Central memory CD4-positive, alpha-beta T cell (primary cell): ENCODE data around the gene PRSS2.

Source experiments
- DNase-seq: peaks from one replicate; pipeline ENCODE4 v3.0.0; 2022

The PRSS2 gene

GRCh38 chr7:142787783-142788182 is 17.0 kb downstream of the PRSS2 start:
- DNase-seq, result no peak

- DNase-seq, result no peak
These were observed 17.8 kb downstream of the PRSS2 start for GRCh38 chr7:142788303-142789289.

GRCh38 chr7:142789441-142789840 is 18.7 kb downstream of the PRSS2 start:
- DNase-seq, result no peak

GRCh38 chr7:142790056-142790455 is 19.3 kb downstream of the PRSS2 start:
- no peak for DNase-seq

GRCh38 chr7:142790555-142790954 is 19.8 kb downstream of the PRSS2 start:
- DNase-seq, result no peak

- DNase-seq, result no peak
These were observed 20.7 kb downstream of the PRSS2 start for GRCh38 chr7:142791502-142791901.

- DNase-seq, result no peak
These were observed 21.4 kb downstream of the PRSS2 start for GRCh38 chr7:142792129-142792528.

GRCh38 chr7:142792593-142792992 is 21.8 kb downstream of the PRSS2 start:
- DNase-seq, result no peak

- no peak for DNase-seq
These were observed 22.4 kb downstream of the PRSS2 start for GRCh38 chr7:142793156-142793555.

- peak; percentile 68 for DNase-seq
These were observed 24.6 kb downstream of the PRSS2 start for GRCh38 chr7:142795339-142795863.

- DNase-seq, result no peak
These were observed 25.3 kb downstream of the PRSS2 start for GRCh38 chr7:142796001-142796500.

GRCh38 chr7:142796501-142797390 is 26.0 kb downstream of the PRSS2 start:
- no peak for DNase-seq

- DNase-seq, result no peak
These were observed 26.9 kb downstream of the PRSS2 start for GRCh38 chr7:142797391-142798377.

GRCh38 chr7:142798451-142799436 is 28.0 kb downstream of the PRSS2 start:
- peak; percentile 48 for DNase-seq

- DNase-seq, result no peak
These were observed 28.7 kb downstream of the PRSS2 start for GRCh38 chr7:142799437-142799835.

GRCh38 chr7:142800088-142800487 is 29.3 kb downstream of the PRSS2 start:
- peak; percentile 49 for DNase-seq

- no peak for DNase-seq
These were observed 30.0 kb downstream of the PRSS2 start for GRCh38 chr7:142800699-142801260.

- no peak for DNase-seq
These were observed 31.0 kb downstream of the PRSS2 start for GRCh38 chr7:142801601-142802295.

- no peak for DNase-seq
These were observed 31.5 kb downstream of the PRSS2 start for GRCh38 chr7:142802301-142802700.
